GM18873 (cell line): Measurements from ENCODE around the gene ZNF672.
A peak's percentile ranks its signal among the peaks of the same experiment; 100 is the strongest.
"Not testable (repeated sequence)": the region's sequence is repeated elsewhere in the genome, so short reads cannot be mapped to it uniquely, and the experiment has no call there.

Source experiments
- ATAC-seq: cut with Tn5 transposase; IDR thresholded peaks from one replicate; pipeline ENCODE4 v1.9.1; 2021; ENCODE audit warnings: mild to moderate bottlenecking, moderate library complexity, moderate number of reproducible peaks; ENCODE audit not compliant: unreplicated experiment, low FRiP score

Gene ZNF672

DNA sequence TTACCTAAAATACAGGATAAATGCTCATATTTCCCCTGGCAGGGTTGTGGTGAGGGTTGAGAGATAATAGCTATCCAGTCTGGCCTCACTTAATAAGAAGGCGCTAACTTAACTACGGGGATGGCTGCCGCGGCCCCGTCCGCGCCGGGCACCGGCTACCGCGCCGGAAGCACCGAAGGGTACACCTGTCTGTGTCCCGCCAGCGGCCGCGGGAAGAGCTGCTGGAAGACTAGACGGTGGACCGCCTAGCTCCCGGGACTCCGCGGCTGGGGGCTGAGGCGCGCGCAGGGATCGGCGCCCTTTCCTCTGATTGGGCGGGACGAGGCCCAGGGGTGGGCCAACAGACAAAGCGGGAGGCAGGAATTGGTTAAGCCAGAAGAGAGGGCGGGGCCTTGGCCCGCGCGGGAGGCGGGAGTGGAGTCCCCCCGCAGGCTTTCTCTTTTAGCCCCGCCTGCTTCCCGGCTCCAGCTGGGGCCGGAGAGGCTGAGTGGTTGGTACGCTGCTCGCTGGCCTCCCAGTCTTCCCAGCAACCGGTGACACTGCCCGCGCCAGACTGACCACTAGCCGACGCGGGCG lies at the start of gene ZNF672:
Gene ZNF672 (plus strand): TSS at position 444 of the 576 bp plus-strand sequence. CDS start 9,051 bp downstream, outside the sequence.
- ATAC-seq: peak; percentile 82

DNA sequence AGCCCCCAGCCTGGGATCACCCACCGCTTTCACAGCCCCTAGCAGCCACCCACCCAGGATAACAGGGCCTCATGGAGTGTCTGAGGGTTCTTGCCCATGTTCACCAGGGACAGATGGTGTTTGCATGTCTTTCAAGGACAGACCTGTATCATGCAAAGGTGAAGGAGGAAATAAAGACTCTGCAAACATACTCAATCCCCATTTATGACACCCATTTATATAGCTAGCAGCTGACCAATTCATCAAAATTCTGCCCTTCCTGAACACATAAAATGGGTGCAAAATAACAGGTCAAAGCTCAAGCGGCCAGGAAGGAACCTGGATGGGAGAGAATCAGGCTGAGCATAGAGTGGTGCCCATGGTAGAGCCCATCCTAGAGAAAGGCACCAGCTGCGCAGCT lies 49.7 kb upstream of the ZNF672 start:
- ATAC-seq: no peak

- not testable (repeated sequence) for ATAC-seq
Observed at GRCh38 chr1:248789337-248789736, 48.7 kb upstream of the ZNF672 start.

- ATAC-seq: no peak
Observed at GRCh38 chr1:248790456-248790855, 47.6 kb upstream of the ZNF672 start.

DNA sequence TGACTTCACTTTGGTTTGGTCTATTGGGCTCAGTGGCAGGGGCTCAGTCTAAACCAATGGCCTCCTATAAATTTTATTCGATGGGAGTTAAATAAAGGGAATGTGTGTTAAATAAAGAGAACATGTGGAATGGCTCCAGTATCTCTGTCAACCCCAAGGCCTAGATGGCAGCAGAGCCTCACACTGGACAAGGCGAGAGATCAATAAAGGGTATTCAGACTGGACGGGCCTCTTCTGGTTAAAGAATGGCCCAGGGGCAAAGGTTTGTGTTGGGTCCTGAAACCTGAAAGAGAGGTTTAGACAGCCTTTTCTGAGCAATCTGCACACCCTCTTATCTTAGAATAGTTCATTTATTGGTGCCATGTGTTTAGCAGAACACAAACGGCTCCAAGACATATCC lies 47.0 kb upstream of the ZNF672 start:
- no peak for ATAC-seq

GRCh38 chr1:248792342-248792741 lies 45.7 kb upstream of the ZNF672 start:
- no peak for ATAC-seq

GRCh38 chr1:248793592-248793991 lies 44.4 kb upstream of the ZNF672 start:
- ATAC-seq: peak; percentile 98

- not testable (repeated sequence) for ATAC-seq
Observed at GRCh38 chr1:248794663-248795062, 43.4 kb upstream of the ZNF672 start.

- ATAC-seq: no peak
Observed at GRCh38 chr1:248798791-248799190, 39.2 kb upstream of the ZNF672 start.

- ATAC-seq: no peak
Observed at GRCh38 chr1:248800459-248800858, 37.6 kb upstream of the ZNF672 start.

DNA sequence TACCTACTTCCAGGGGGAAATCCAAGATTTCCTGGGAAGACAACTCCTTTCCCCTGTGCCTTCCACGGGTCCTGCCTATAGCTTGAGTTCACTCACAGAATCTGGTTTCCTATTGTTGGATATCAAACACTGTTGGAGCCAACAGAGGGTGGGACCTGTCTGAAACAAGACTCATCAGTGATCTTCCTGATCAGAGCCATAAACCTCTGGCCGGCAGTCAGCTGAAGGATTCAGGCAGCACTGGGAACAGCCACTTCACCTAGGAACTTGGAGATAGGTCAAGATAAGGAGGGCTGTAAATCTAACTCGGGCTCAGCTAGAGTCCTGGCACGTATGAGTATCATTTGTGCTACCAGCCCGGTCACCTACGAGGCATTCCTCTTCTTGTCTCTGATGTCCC lies 35.6 kb upstream of the ZNF672 start:
- ATAC-seq: no peak

GRCh38 chr1:248803501-248803900 lies 34.5 kb upstream of the ZNF672 start:
- not testable (repeated sequence) for ATAC-seq

DNA sequence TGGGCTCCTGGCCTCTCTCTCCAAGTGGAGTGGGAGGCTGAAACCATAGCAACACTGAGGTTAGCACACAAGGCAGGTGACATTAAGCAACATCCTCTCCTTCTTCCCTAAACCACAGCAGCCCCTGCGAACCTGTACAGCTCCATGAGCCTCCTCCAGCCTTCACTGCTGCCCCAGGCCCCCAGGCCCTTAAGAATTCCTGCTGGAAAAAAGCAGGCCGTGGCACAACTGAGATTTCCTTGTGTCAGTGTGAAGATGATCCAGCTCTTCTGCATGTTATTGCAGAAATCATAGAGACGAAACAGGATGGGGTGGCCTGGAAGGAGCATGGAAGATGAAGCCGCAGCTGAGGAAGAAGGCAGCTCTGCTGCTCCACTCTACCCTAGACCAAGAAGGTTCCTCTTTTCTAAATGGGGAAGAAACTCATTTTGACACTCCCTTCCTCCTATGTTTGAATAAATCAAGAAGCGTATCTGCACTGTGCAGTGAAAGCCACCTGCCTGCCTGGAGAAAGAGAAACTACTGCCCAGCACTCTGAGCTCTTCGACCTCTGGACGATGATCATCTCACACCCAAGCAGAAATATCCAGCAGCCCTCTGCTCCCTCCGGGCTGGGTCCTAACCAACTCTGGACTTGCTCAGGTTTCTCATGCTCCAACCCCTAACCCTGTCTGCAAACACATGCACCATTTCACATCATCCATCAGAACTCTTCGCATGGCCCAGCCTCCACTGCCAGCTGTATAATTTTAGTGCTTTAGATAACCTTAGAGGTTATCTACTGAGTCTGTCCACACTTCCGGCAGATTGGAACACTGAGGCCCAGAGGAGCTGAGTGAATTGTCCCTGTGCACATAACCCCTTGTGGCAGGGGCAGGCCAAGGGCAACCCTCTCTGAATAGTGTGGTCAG lies 33.0 kb upstream of the ZNF672 start:
- peak; percentile 92 for ATAC-seq

GRCh38 chr1:248805876-248806275 lies 32.1 kb upstream of the ZNF672 start:
- no peak for ATAC-seq

DNA sequence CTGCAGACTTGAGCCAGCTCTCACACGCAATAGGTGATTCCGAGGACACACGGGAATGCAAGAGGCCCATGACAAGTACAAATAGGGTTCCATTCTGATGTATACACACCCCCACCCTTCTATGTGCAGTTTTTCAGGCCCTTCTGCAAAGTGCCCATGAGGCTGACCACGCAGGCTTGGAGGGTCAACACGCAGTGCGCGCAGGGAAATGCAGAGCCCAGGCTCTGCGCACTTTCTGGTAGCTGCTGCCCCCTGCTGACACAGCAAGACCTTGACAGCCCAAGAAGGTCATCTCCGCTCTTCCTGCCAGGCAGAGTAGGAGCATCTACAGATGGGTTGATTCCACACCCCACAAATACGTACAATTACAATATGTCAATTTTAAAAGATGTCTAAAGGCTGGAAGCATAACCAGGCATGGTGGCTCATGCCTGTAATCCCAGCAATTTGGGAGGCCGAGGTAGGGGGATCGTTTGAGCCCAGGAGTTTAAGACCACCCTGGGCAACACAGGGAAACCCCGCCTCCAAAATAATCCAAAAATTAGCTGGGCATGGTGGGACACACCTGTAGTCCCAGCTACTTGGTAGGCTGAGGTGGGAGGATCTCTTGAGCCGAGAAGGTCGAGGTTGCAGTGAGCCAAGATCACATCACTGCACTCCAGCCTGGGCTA lies 30.8 kb upstream of the ZNF672 start:
- peak; percentile 60 for ATAC-seq

- no peak for ATAC-seq
Observed at GRCh38 chr1:248808876-248809275, 29.1 kb upstream of the ZNF672 start.

- ATAC-seq: no peak
Observed at GRCh38 chr1:248810000-248810726, 27.9 kb upstream of the ZNF672 start.

DNA sequence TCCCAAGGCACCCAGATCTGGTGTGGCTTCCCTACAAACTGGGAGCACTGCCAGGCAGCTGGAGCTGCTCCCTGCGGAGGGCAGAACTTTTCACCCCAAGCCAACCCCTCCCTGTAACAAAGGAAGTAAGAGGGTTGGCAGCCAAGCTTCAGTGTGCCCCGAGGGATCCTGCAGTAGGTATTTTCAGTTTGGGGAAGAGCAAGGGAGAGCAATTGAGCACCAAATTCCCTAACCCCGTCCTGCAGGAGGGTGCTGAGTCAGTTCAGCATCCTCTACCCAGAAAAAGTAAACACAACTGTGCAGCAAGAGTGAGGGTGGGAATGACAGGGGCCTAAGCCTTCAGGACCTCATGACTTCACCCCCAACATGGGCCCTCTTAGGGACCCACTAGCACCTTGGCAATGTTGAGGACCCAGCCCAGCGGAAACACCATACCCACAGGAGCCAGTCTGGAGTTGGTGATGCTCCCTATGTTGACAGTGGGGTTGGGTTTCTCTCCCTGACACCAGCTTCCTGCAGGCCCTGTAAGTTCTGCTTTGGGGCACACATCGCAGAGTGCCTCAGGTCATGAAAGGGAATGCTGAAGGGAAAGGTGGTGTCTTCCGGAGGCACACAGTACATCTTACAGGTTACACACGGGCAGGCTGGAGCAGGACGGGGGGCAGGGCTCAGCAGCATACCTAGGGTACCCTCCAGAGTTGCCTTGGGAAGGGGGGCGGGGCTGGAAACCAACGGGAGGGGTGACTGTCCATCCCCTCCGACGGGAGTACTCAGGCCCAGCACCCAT lies 27.1 kb upstream of the ZNF672 start:
- no peak for ATAC-seq

- no peak for ATAC-seq
Observed at GRCh38 chr1:248811514-248812490, 26.2 kb upstream of the ZNF672 start.
